Stimulated activated CD8-positive, alpha-beta memory T cell treated with anti-CD3 and anti-CD28 coated beads, Interleukin-7, amount 100 ng/mL, for 48 hours (primary cell): ENCODE results near the gene FBXL13.
"Not testable (repeated sequence)": the region's sequence is repeated elsewhere in the genome, so short reads cannot be mapped to it uniquely, and the experiment has no call there.

Experiments
- DNase-seq, 2 donors: peaks; one replicate each; pipeline ENCODE4 v3.0.0-alpha.2; 2020; ENCODE audit warnings: low read depth in 1 of 2; ENCODE audit errors: extremely low read depth in 1 of 2

Gene FBXL13

GRCh38 chr7:103074519-103075336 is at the start of gene FBXL13, which contains the start of gene ARMC10:
FBXL13 (minus strand) TSS chr7:103074796.
ARMC10 (plus strand) TSS chr7:103075140; CDS start chr7:103075273, 133 bp downstream.
- DNase-seq: peak; percentile 78 to 85

DNA sequence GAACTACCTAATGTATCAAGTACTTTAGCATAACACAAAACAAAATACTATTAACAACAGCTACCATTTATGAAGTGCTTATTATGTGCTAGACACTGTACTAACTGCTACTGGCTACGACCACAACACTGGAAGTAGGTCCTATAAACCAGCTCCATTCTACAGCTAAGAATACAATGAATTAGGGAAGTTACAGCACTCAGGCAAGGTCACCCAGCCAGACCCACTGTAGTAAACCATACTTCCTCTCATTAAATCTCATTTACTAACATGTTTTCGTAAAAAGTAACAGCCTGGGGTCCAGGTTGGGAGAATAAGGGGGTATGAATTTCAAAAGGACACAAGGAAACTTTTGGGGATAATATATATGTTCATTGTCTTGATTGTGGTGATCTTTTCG is 48.9 kb upstream of the FBXL13 start:
- DNase-seq: no peak

DNA sequence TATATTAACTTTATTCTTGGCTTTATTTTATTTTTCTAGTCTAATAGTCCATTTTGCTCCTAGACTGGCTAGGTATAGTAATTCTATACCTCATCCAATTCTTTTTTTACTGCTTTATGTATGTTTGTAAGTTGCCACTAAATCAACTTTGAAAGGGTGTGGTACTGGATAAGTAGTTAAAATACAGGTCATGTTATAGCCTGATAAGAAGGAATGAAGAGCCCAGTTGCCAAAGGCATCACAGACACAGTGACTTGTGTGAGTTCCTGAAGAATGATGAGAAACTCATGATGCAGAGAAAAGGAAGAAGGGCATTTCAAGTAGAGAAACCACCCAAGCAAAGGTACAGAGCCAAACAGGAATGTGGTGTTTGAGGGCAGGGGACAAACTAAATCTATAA is 47.0 kb upstream of the FBXL13 start:
- DNase-seq: no peak

DNA sequence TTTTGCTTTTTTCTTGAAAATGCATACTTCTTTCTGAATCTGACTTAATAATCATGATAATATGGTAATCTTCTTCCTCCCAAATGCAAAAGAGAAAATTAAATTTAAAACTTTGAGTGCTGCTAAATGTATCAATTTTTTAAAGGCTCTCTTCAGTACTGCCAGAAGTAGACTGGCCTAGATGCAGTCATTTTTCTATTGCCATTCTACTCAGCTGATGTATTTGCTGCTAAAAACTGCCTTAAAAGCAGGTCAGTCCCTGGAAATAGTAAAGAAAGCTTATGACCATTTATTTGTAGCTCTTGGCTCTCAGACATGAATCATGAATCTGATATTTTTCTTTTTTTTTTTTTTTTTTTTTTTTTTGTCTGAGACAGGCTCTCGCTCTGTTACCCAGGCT is 45.8 kb upstream of the FBXL13 start:
- DNase-seq: no peak

GRCh38 chr7:103119791-103120291 is 45.2 kb upstream of the FBXL13 start:
- DNase-seq: no peak

DNA sequence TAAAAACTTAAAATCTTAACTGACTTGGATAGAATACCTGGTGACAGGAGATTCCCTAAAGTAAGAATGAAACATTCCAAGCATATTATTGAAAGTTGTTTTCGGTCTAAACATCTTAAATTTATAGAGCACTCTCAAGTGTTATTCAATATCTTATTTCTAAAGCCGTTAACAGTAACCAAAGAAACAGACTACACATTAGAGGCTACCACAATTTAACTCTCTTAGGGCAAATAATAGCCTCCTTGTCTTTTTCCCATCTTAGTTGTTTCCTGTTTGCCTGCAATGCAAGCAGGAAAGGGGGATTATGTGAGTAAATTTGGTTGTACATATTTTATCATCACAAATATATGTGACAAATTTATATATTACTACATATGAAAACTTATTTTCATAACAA is 42.9 kb upstream of the FBXL13 start:
- DNase-seq: no peak

GRCh38 chr7:103116991-103117390 is 42.4 kb upstream of the FBXL13 start:
- no peak for DNase-seq

GRCh38 chr7:103116511-103116910 is 41.9 kb upstream of the FBXL13 start:
- no peak for DNase-seq

GRCh38 chr7:103115771-103116170 is 41.2 kb upstream of the FBXL13 start:
- no peak for DNase-seq

DNA sequence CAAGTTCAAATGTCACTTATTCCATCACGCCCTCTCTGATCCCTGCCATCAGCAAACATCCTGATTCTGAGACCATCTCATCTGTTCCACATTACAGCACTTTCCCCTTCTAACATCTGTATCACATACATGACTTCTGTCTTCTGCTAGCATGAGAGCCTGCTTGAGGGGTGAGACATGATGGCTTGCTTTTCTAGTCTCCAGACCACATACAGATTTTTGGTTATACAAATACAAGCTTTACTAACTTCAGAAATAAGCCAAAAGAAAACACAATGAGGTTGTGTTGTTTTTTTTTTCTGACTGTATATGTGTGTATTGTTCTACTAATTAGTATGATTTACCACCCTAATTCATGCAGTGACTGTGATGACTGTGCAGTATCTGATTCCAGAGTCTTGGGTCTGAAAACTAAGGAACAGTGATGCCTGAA is 40.0 kb upstream of the FBXL13 start:
- DNase-seq: no peak

DNA sequence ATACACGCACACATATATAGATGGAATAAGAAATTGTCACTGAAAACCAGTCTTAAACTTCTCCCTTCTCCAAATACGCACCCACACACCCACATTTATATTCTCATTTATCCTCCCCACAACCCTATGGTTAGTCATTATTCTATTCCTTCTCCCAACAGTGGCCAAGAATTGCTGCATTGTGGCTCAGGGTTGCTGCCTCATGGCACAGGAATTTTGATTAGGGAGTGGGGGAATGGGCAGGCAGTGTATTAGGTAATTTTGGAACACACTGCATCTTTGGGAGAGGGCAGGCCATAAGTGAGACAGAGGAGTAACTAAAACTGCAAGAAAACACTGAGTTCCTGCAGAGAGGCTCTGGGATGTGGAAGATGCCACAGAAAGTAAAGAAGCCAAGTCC is 38.6 kb upstream of the FBXL13 start:
- no peak for DNase-seq

DNA sequence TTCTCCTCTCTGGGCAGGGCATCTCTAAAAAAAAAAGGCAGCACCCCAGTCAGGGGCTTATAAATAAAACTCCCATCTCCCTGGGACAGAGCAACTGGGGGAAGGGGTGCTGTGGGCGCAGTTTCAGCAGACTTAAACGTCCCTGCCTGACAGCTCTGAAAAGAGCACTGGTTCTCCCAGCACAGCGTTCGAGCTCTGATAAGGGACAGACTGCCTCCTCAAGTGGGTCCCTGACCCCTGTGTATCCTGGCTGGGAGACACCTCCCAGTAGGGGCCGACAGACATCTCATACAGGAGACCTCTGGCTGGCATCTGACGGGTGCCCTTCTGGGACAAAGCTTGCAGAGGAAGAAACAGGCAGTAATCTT is 32.1 kb upstream of the FBXL13 start:
- DNase-seq: not testable (repeated sequence)

- no peak for DNase-seq
These were observed 31.6 kb upstream of the FBXL13 start for GRCh38 chr7:103106005-103106702.

GRCh38 chr7:103101543-103101942 is 26.9 kb upstream of the FBXL13 start:
- DNase-seq: no peak

DNA sequence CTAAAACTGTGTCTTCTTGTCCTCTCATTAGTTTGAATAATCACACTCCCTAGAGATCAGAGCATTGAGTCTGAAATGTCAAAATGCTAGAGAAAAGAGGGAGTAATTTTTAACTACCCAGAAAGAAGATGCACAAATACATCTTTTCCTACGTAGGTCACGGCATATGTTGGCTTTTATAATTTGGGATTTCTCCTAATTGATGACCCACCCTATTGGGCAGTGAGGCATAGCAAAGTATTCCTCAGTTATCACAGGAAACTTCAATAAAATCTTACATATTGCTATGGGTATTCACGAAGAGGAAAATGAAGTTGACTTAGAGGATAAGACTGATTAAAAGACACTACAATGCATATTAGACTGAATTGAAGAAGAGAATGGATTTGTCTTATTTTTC is 25.8 kb upstream of the FBXL13 start:
- no peak for DNase-seq

DNA sequence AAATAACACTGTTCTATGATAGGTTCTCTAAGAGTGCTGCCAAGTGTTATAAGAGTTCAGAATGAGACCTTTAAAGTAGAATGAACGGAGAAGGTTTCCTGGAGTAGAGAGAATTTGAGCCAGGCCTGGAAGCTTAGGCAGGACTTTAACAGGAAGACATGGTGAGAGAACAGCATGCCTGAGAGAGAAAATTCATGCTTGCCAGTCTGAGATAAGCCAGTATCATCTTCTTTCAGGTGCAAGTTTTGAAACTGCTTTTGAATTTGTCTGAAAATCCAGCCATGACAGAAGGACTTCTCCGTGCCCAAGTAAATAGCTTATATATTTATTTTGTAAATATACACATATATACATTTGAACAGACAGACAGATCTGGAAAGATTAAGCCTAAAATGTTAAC is 22.4 kb upstream of the FBXL13 start:
- DNase-seq: no peak

DNA sequence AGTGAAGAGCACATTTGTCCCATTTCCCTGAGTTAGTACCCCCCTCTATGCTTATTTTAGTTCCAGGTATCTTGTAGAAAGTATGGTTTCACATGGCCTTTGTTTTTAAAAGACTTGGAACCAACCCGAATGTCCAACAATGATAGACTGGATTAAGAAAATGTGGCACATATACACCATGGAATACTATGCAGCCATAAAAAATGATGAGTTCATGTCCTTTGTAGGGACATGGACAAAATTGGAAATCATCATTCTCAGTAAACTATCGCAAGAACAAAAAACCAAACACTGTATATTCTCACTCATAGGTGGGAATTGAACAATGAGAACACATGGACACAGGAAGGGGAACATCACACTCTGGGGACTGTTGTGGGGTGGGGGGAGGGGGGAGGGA is 21.0 kb upstream of the FBXL13 start:
- not testable (repeated sequence) for DNase-seq

GRCh38 chr7:103094102-103094501 is 19.5 kb upstream of the FBXL13 start:
- no peak for DNase-seq

DNA sequence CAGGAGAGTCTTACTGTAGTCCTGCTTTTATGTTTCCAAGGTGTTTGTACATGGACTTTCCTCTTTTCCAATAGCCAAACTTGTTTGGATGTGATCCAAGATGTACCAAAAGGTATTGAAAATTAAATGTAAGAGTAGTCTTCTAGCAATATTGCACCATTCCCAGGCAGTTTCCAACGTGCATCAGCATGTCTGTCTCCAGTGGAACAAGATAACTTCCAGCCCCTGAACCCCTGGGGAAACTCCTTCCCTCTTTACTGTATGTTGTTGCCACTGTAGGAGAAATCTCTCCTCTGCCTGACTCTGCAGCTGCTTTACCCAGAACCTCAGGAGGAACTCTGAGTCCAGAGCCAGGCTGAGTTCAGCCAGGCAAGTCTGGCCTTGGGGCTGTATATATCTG is 18.8 kb upstream of the FBXL13 start:
- DNase-seq: no peak

GRCh38 chr7:103092321-103092720 is 17.7 kb upstream of the FBXL13 start:
- DNase-seq: not testable (repeated sequence)

DNA sequence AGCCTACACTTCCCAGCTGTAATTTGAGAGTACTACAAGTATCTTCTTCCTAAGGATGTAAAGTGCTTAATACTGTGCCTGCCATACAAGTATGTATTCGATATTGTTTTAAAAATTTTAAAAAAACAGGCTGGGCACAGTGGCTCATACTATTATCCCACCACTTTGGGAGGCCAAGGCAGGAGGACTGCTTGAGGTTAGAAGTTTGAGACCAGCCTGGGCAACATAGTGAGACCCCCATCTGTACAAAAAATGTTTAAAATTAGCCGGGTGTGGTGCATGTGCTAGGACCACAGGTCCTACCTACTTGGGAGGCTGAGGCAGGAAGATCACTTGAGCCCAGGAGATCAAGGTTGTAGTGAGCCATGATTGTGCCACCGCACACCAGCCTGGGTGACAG is 8.6 kb upstream of the FBXL13 start:
- no peak for DNase-seq

GRCh38 chr7:103082497-103082896 is 7.9 kb upstream of the FBXL13 start:
- DNase-seq: no peak
